ENCODE data around the gene TEX13C. TPM values are rescaled to one million over a fixed set of nuclear protein-coding genes. Genes with fewer than 3 reads are reported as not detected.

TEX13C gene
- total and polyA plus RNA-seq, 2 of the 8 experiments (the other 6 are each of a cell fraction or from before 2014, with no cell fraction given): 0.03 to 0.09 TPM

DNA sequence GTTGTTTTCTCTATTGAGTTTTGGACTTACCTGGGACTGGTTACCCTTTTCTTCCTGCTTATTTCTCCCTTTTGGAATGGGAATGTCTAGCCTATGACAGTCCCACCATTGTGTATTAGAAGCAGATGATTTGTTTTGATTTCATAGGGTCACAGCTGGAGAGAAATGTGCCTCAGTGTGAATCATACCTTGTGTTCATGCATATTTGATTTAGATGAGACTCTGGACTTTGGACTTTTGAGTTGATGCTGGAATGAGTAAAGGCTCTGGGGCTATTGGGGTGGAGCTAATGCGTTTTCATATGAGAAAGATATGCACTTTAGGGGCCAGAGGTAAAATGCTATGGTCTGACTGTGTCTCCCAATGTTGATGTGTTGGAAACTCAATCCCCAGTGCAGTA, 30.5 kb upstream of the TEX13C start:
- Histone ChIP-seq H3K4me2 (ENCODE audit: insufficient read depth in 1 of 2, low read depth in 2 of 2, low read length in 2 of 2) (no peak overlapping the region), H2AK5ac (ENCODE audit: low read depth, low read length) (no peak overlapping the region), H4K91ac (replicated peaks; ENCODE audit: insufficient read length, low read length) (no peak overlapping the region), H3K23me2 (ENCODE audit: low read depth, low read length) (no peaks in the 10 kb centered on the region), H3K18ac (ENCODE audit: extremely low read depth, low read length) (no peak overlapping the region), H3K23ac (ENCODE audit: insufficient read length) (no peak overlapping the region), H4K5ac (ENCODE audit: insufficient read length, low read depth, low read length) (no peak overlapping the region), H3K9ac (replicated peaks in 1 of 4; ENCODE audit: extremely low read depth in 1 of 4, low read depth in 3 of 4, low read length in 3 of 4) (no peak overlapping the region), H2AFZ (ENCODE audit: low read length) (no peak overlapping the region), H3K9me3 (ENCODE audit: insufficient read depth in 2 of 2, low read depth in 1 of 2, low read length in 1 of 2) (no peaks in the 10 kb centered on the region), H3K14ac (ENCODE audit: insufficient read length) (no peak overlapping the region), H3K27me3 (replicated peaks in 1 of 4; ENCODE audit: control insufficient read depth in 3 of 4, extremely low read depth in 1 of 4, insufficient read depth in 3 of 4, low read length in 3 of 4) (no peaks in the 10 kb centered on the region), H2BK15ac (ENCODE audit: low read length) (no peak overlapping the region), H3K56ac (replicated peaks; ENCODE audit: insufficient read length, low read depth, low read length) (no peak overlapping the region), H3K4me1 (replicated peaks in 1 of 4; ENCODE audit: control insufficient read depth in 3 of 4, insufficient read depth in 4 of 4, low read length in 3 of 4) (no peaks in the 10 kb centered on the region), H4K8ac (ENCODE audit: extremely low read depth, insufficient read depth, low read length) (no peak overlapping the region), H2BK20ac (ENCODE audit: low read length) (no peak overlapping the region), H4K20me1 (replicated peaks in 1 of 2; ENCODE audit: control insufficient read depth in 1 of 2, insufficient read depth in 2 of 2, low read length in 2 of 2) (no peaks in the 10 kb centered on the region), H3K27ac (ENCODE audit: low read depth, low read length) (no peak overlapping the region), H3K79me2 (ENCODE audit: control insufficient read depth in 1 of 2, insufficient read depth in 2 of 2, low read length in 2 of 2) (no peaks in the 10 kb centered on the region), H2BK12ac (ENCODE audit: low read depth, low read length) (no peak overlapping the region), H3K4ac (replicated peaks; ENCODE audit: insufficient read length, low read depth, low read length) (no peak overlapping the region), H3K4me3 (ENCODE audit: extremely low read depth in 1 of 4, insufficient read depth in 2 of 4, low read depth in 3 of 4, low read length in 4 of 4) (no peak overlapping the region), H2BK120ac (replicated peaks; ENCODE audit: low read depth, low read length) (no peak overlapping the region), H3K79me1 (ENCODE audit: low read depth, low read length) (no peaks in the 10 kb centered on the region), H3K36me3 (ENCODE audit: control insufficient read depth in 2 of 4, insufficient read depth in 4 of 4, low read length in 3 of 4) (no peaks in the 10 kb centered on the region), H2BK5ac (ENCODE audit: low read depth, low read length) (no peak overlapping the region)
- 100% methylated on average over 1 of the region's 1 CpG; no CpG with 5 or more reads in 1 of the 2 experiments for WGBS, 2 experiments (ENCODE audit: extremely low coverage in 1 of 2, insufficient coverage in 1 of 2, insufficient read length in 1 of 2, insufficient replicate concordance in 2 of 2, low coverage in 1 of 2, low lambda C conversion rate in 2 of 2, missing lambda C conversion rate in 1 of 2)
- DNase-seq (ENCODE audit: low read depth in 1 of 2, low spot score in 2 of 2) (no peak), FAIRE-seq (no peak)
- ChIA-PET CTCF (ENCODE audit: partially characterized antibody) (no interaction called here), POLR2A (ENCODE audit: partially characterized antibody) (no interaction called here)
- TF ChIP-seq GABPA (IDR thresholded peaks at IDR 0.05; ENCODE audit: borderline replicate concordance, insufficient read depth, low read length) (no peak), CHD2 (IDR thresholded peaks at IDR 0.05; ENCODE audit: low read length) (no peak), MAFK (IDR thresholded peaks at IDR 0.05; ENCODE audit: low read depth, low read length) (no peak), TBP (IDR thresholded peaks at IDR 0.05; ENCODE audit: low read depth, low read length) (no peak), CREB1 (IDR thresholded peaks at IDR 0.05) (no peak), POLR2AphosphoS5 (IDR thresholded peaks at IDR 0.05; ENCODE audit: low read depth, low read length) (no peak), PHF8 (conservative IDR thresholded peaks at IDR 0.05; ENCODE audit: low read depth, low read length) (no peak), CBX8 (IDR thresholded peaks at IDR 0.05; ENCODE audit: borderline replicate concordance, low read depth, low read length) (no peak), KDM5A (IDR thresholded peaks at IDR 0.05; ENCODE audit: low read length) (no peak), FOSL1 (IDR thresholded peaks at IDR 0.05; ENCODE audit: insufficient read depth, low read depth, low read length) (no peak), POU5F1 (IDR thresholded peaks at IDR 0.05; ENCODE audit: low read depth, low read length) (no peak), NRF1 (IDR thresholded peaks at IDR 0.05; ENCODE audit: low read depth, low read length) (no peak), BCL11A (IDR thresholded peaks at IDR 0.05; ENCODE audit: low read depth in 2 of 2, low read length in 2 of 2) (no peak)
- TF ChIP-seq, protein P1, sequence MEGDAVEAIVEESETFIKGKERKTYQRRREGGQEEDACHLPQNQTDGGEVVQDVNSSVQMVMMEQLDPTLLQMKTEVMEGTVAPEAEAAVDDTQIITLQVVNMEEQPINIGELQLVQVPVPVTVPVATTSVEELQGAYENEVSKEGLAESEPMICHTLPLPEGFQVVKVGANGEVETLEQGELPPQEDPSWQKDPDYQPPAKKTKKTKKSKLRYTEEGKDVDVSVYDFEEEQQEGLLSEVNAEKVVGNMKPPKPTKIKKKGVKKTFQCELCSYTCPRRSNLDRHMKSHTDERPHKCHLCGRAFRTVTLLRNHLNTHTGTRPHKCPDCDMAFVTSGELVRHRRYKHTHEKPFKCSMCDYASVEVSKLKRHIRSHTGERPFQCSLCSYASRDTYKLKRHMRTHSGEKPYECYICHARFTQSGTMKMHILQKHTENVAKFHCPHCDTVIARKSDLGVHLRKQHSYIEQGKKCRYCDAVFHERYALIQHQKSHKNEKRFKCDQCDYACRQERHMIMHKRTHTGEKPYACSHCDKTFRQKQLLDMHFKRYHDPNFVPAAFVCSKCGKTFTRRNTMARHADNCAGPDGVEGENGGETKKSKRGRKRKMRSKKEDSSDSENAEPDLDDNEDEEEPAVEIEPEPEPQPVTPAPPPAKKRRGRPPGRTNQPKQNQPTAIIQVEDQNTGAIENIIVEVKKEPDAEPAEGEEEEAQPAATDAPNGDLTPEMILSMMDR (IDR thresholded peaks at IDR 0.05; ENCODE audit: control extremely low read depth in 1 of 3, insufficient read depth in 1 of 3, low read depth in 1 of 3, low read length in 3 of 3): no peak

Measured in H1 (cell line).